Kidney epithelial cell (primary cell): ENCODE data around the gene RAC3. TPM values are rescaled to one million over a fixed set of nuclear protein-coding genes. Genes with fewer than 3 reads are reported as not detected.
"Not testable (repeated sequence)": the region's sequence is repeated elsewhere in the genome, so short reads cannot be mapped to it uniquely, and the experiment has no call there.

Experiments used
- DNase-seq: peaks from one replicate; pipeline ENCODE4 v3.0.0-alpha.2; 2010; ENCODE audit warnings: low read depth
- H3K27me3 ChIP-seq: 2 replicates; pipeline ENCODE4 v1.6.0; 2011; ENCODE audit warnings: low read length; ENCODE audit not compliant: control insufficient read depth, insufficient read depth
- H3K36me3 ChIP-seq: 2 replicates; pipeline ENCODE4 v1.5.1; 2011; ENCODE audit warnings: low read length; ENCODE audit not compliant: control insufficient read depth, insufficient read depth
- H3K4me3 ChIP-seq: 2 replicates; pipeline ENCODE4 v1.5.1; 2011; ENCODE audit warnings: low read depth, mild to moderate bottlenecking, control low read depth, low read length
- total RNA-seq: library from RNA; depleted of rRNA; stranded (reverse); fragments of >200 nt; gene quantifications from 2 replicates; pipeline ENCODE4 v1.2.3, GENCODE V29; 2015
- TF ChIP-seq, protein P1 (sequence below): IDR thresholded peaks from 2 replicates; pipeline ENCODE4 v1.5.1; 2011; ENCODE audit warnings: mild to moderate bottlenecking, moderate library complexity, low read length, control low read depth, inconsistent platforms; ENCODE audit not compliant: insufficient read depth, poor library complexity, severe bottlenecking

RAC3 gene
- total RNA-seq, 1 donor from 2014 or later: 57.4 TPM

- Histone ChIP-seq H3K36me3 (no peaks in the 10 kb centered on the region), H3K4me3 (no peak overlapping the region), H3K27me3 (peaks cover 3% of the 10 kb centered on the region)
- TF ChIP-seq, protein P1, sequence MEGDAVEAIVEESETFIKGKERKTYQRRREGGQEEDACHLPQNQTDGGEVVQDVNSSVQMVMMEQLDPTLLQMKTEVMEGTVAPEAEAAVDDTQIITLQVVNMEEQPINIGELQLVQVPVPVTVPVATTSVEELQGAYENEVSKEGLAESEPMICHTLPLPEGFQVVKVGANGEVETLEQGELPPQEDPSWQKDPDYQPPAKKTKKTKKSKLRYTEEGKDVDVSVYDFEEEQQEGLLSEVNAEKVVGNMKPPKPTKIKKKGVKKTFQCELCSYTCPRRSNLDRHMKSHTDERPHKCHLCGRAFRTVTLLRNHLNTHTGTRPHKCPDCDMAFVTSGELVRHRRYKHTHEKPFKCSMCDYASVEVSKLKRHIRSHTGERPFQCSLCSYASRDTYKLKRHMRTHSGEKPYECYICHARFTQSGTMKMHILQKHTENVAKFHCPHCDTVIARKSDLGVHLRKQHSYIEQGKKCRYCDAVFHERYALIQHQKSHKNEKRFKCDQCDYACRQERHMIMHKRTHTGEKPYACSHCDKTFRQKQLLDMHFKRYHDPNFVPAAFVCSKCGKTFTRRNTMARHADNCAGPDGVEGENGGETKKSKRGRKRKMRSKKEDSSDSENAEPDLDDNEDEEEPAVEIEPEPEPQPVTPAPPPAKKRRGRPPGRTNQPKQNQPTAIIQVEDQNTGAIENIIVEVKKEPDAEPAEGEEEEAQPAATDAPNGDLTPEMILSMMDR: no peak
- DNase-seq: no peak
These were observed 4.6 kb downstream of the RAC3 start for GRCh38 chr17:82035956-82036633.

- TF ChIP-seq, protein P1: no peak
These were observed 5.2 kb downstream of the RAC3 start for GRCh38 chr17:82036634-82037091.

GRCh38 chr17:82037092-82037888, 5.8 kb downstream of the RAC3 start, which contains the start of gene DCXR:
Gene DCXR, minus strand, starts transcription at chr17:82037697. Its CDS starts 15 bp downstream, at chr17:82037682.
- TF ChIP-seq, protein P1: peak; percentile 49
- Histone ChIP-seq H3K4me3 (peak within 1 kb of the TSS; percentile 45), H3K27me3 (peaks cover under 1% of the 10 kb centered on the region), H3K36me3 (no peaks in the 10 kb centered on the region)
- DNase-seq: peak; percentile 87

More at GRCh38 chr17:82036634-82037091, 5.2 kb downstream of the RAC3 start:
- Histone ChIP-seq H3K36me3 (no peaks in the 10 kb centered on the region), H3K27me3 (peaks cover 3% of the 10 kb centered on the region), H3K4me3 (peak overlapping the region; percentile 45)
- DNase-seq: no peak

GRCh38 chr17:82037889-82038195, 6.4 kb downstream of the RAC3 start:
- Histone ChIP-seq H3K27me3 (no peaks in the 10 kb centered on the region), H3K4me3 (no peak overlapping the region), H3K36me3 (no peaks in the 10 kb centered on the region)
- TF ChIP-seq, protein P1: no peak
- no peak for DNase-seq

DNA sequence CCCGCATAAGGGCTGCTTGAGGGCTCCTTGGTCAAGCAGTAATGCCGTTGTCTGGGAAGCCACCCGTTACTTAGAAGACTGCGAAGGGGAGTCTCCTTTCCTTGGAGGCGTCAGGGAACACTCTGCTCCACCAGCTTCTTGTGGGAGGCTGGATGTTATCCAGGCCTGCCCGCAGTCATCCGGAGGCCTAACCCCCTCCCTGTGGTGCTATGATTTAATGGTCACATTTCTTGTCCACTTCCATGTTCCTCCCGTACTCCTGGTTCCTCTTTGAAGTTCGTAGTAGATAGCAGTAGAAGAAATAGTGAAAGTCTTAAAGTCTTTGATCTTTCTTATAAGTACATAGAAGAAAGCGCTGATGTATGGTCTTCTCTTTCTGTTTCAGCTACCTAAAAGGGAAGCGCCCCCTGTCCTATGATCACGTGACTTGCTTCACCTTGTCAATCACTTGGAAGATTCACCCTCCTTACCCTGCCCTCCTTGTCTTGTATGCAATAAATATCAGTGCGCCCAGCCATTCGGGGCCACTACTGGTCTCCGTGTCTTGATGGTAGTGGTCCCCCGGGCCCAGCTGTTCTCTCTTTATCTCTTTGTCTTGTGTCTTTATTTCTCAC, 7.4 kb downstream of the RAC3 start:
- not testable (repeated sequence) for DNase-seq, H3K27me3 ChIP-seq, H3K36me3 ChIP-seq

DNA sequence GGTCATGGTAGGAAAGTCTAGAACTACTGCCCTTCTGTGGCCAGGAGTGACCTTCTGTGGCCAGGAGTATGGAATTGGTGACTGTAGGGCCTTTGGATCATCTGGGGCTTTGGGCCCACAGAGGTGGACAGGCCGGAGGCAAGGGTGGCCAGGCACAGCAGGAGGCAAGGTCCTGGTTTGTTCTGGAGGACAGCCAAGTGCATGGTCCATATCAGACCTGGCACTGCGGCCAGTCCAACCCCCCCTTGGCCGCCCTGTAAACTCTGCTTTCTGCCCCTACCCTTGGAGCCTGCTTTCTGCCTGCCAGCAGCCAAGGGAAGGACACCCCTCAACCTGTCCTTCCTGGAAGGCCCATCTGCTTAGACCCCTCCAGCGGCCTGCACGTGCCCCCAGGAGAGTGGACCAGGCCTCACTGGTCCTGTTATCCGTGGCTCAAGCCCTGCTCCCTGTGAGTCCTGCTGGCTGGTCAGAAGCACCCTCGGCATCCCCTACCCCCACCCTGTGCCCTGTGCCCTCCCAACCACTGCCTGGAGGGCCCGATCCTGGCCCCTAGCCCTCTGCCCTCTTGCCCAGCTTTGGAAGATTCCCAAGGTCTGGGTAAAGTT, 8.3 kb downstream of the RAC3 start:
- TF ChIP-seq, protein P1: no peak
- DNase-seq: no peak
- no peaks in the 10 kb centered on the region for H3K27me3 ChIP-seq
- no peak overlapping the region for H3K4me3 ChIP-seq
- H3K36me3 ChIP-seq: no peaks in the 10 kb centered on the region

More for the DNA sequence above, 7.4 kb downstream of the RAC3 start:
- not testable (repeated sequence) for H3K4me3 ChIP-seq
